Measurements from ENCODE around the gene MRPS10.

DNA sequence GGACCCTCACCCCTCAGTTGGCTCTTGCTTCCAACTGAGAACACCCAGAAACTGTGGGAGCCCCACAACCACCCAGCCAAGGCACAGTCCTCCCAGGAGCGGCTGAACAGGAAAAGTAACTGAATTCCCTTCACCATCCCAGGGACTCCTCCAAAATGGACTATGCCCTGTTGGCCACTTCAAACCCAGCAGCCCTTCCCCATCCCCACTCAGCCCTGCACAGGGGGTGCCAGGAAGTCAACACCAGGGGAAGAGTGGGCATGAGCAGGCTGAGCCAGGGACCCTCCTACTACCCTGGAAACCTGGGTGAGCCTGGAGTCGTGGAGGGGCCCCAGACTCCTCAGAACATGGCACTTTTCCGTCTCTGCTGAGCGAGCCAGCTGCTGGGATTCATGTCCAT, 33.2 kb downstream of the MRPS10 start:
- TF ChIP-seq, protein P1, sequence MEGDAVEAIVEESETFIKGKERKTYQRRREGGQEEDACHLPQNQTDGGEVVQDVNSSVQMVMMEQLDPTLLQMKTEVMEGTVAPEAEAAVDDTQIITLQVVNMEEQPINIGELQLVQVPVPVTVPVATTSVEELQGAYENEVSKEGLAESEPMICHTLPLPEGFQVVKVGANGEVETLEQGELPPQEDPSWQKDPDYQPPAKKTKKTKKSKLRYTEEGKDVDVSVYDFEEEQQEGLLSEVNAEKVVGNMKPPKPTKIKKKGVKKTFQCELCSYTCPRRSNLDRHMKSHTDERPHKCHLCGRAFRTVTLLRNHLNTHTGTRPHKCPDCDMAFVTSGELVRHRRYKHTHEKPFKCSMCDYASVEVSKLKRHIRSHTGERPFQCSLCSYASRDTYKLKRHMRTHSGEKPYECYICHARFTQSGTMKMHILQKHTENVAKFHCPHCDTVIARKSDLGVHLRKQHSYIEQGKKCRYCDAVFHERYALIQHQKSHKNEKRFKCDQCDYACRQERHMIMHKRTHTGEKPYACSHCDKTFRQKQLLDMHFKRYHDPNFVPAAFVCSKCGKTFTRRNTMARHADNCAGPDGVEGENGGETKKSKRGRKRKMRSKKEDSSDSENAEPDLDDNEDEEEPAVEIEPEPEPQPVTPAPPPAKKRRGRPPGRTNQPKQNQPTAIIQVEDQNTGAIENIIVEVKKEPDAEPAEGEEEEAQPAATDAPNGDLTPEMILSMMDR (IDR thresholded peaks at IDR 0.05; ENCODE audit: low read depth, low read length), result no peak
- TF ChIP-seq, protein P2, sequence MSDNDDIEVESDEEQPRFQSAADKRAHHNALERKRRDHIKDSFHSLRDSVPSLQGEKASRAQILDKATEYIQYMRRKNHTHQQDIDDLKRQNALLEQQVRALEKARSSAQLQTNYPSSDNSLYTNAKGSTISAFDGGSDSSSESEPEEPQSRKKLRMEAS (IDR thresholded peaks at IDR 0.05; ENCODE audit: low read depth, low read length), result no peak
